HepG2 (cell line): Measurements from ENCODE around the gene TBL2. TPM values are rescaled to one million over a fixed set of nuclear protein-coding genes. Genes with fewer than 3 reads are reported as not detected.

ENCODE experiments used
- ATAC-seq: fragments of 200-7000 bp; cut with Tn5 transposase; 3 replicates; pipeline ENCODE4 v1.9.1; 2020; ENCODE audit warnings: mild to moderate bottlenecking, moderate library complexity
- BruUV-seq: library from RNA; stranded (reverse); fragments of 400-500 nt; replicated peaks from 2 replicates; lab custom pipeline; 2021; lab: Mats Ljungman, UMichigan
- CTCF ChIA-PET: fragments of 300-600 bp; formaldehyde crosslinking; extraction: SDS; loops from one replicate; lab custom pipeline; 2021; ENCODE audit warnings: low total read pairs, inconsistent platforms, low intra/inter-chr PET ratio; lab: Yijun Ruan, JAX
- POLR2A ChIA-PET: fragments of 350-600 bp; sonication (Branson Sonifier 250); formaldehyde crosslinking; loops from one replicate; lab custom pipeline; 2020; ENCODE audit warnings: antibody characterized with exemption, inconsistent platforms; lab: Yijun Ruan, JAX
- DNase-seq: peaks from one replicate; pipeline ENCODE4 v3.0.0-alpha.2; 2015; ENCODE audit warnings: low spot score
- FAIRE-seq: peaks from 3 replicates; lab custom pipeline; 2011; peaks lifted over from hg19 to GRCh38; lab: Jason Lieb, UNC
- H2AFZ ChIP-seq: one replicate; pipeline ENCODE4 v1.6.1; 2011; ENCODE audit warnings: low read length, inconsistent platforms
- H3K27ac ChIP-seq: fragments of 300-600 bp; 3 replicates; pipeline ENCODE4 v1.8.0; 2011; ENCODE audit warnings: mixed run types, mild to moderate bottlenecking, mixed read lengths, low read length, inconsistent platforms; ENCODE audit not compliant: insufficient read depth; ENCODE audit errors: extremely low read length
- H3K27me3 ChIP-seq, 2 experiments: fragments of 200-600 bp in 1 of 2; 2 replicates in 1 of 2; 3 replicates in 1 of 2; pipeline versions ENCODE4 v1.6.0 to v1.8.0; 2011; ENCODE audit warnings: low read length in 2 of 2, mild to moderate bottlenecking in 2 of 2, moderate library complexity in 2 of 2, inconsistent platforms in 1 of 2; ENCODE audit not compliant: insufficient read depth in 2 of 2, control insufficient read depth in 1 of 2
- H3K36me3 ChIP-seq, 2 experiments: fragments of 200-600 bp in 1 of 2; replicated peaks in 1 of 2; 2 replicates in 1 of 2; 3 replicates in 1 of 2; pipeline versions ENCODE4 v1.5.1 to v1.8.0; 2011; ENCODE audit warnings: low read length in 2 of 2, inconsistent platforms in 1 of 2; ENCODE audit not compliant: insufficient read depth in 2 of 2, control insufficient read depth in 1 of 2
- H3K4me1 ChIP-seq: 2 replicates; pipeline ENCODE4 v1.5.1; 2012; ENCODE audit warnings: low read length, inconsistent platforms; ENCODE audit not compliant: insufficient read depth
- H3K4me2 ChIP-seq: 2 replicates; pipeline ENCODE4 v1.6.0; 2011; ENCODE audit warnings: low read depth, low read length, inconsistent platforms
- H3K4me3 ChIP-seq, 3 experiments: fragments of 200-600 bp in 1 of 3; sonication (generic), shearing (Covaris generic) in 1 of 3; replicated peaks in 1 of 3; 2 replicates each; pipeline ENCODE4 v1.5.1; 2011 to 2016; ENCODE audit warnings: low read length in 3 of 3, inconsistent platforms in 2 of 3, low read depth in 2 of 3, mild to moderate bottlenecking in 2 of 3, control low read depth in 1 of 3, mixed read lengths in 1 of 3; ENCODE audit not compliant: insufficient read depth in 1 of 3
- H3K79me2 ChIP-seq: one replicate; pipeline ENCODE4 v1.6.1; 2011; ENCODE audit warnings: low read length, inconsistent platforms; ENCODE audit not compliant: insufficient read depth
- H3K9ac ChIP-seq: 2 replicates; pipeline ENCODE4 v1.6.0; 2011; ENCODE audit warnings: mild to moderate bottlenecking, low read depth, low read length, inconsistent platforms; ENCODE audit not compliant: insufficient read depth
- H3K9me3 ChIP-seq: 2 replicates; pipeline ENCODE4 v1.5.1; 2012; ENCODE audit warnings: mild to moderate bottlenecking, low read length
- H4K20me1 ChIP-seq: 2 replicates; pipeline ENCODE4 v1.6.0; 2011; ENCODE audit warnings: inconsistent platforms, mild to moderate bottlenecking, low read length, moderate library complexity; ENCODE audit not compliant: insufficient read depth
- AGO2 ChIP-seq: fragments of 200-400 bp; formaldehyde crosslinking; optimal IDR thresholded peaks from 2 replicates; pipeline ENCODE3; 2017; ENCODE audit warnings: mild to moderate bottlenecking, low read depth, low read length, moderate library complexity
- CENPX ChIP-seq: sonication (generic); formaldehyde crosslinking; IDR thresholded peaks from 2 replicates; pipeline ENCODE4 v1.9.0; 2021; ENCODE audit warnings: mild to moderate bottlenecking, missing genetic modification reagents, moderate library complexity
- DNMT3B ChIP-seq: conservative IDR thresholded peaks from 2 replicates; pipeline ENCODE4 v1.6.1; 2016; ENCODE audit warnings: missing biosample characterization, control low read depth
- LCORL ChIP-seq, 2 experiments: fragments of 450-650 bp in 1 of 2; sonication (generic) in 1 of 2; formaldehyde crosslinking in 1 of 2; IDR thresholded peaks; 2 replicates each; pipeline versions ENCODE4 v1.5.0 to v1.6.1; 2017 to 2020; ENCODE audit warnings: antibody characterized with exemption in 1 of 2, missing genetic modification reagents in 1 of 2
- NCOR1 ChIP-seq: fragments of 200-600 bp; sonication (generic); IDR thresholded peaks from 2 replicates; pipeline ENCODE4 v1.7.0; 2017; ENCODE audit warnings: antibody characterized with exemption, low read length, borderline replicate concordance
- PAWR ChIP-seq: sonication (generic); formaldehyde crosslinking; IDR thresholded peaks from 2 replicates; pipeline ENCODE4 v1.4.0; 2020; ENCODE audit warnings: missing genetic modification reagents, mild to moderate bottlenecking, borderline replicate concordance
- RBFOX2 ChIP-seq: fragments of 200-400 bp; formaldehyde crosslinking; IDR thresholded peaks from 2 replicates; pipeline ENCODE4 v1.6.1; 2017; ENCODE audit warnings: low read depth, mild to moderate bottlenecking, low read length
- ZNF263 ChIP-seq: sonication (generic); formaldehyde crosslinking; IDR thresholded peaks from 2 replicates; pipeline ENCODE4 v1.4.0; 2020; ENCODE audit warnings: missing genetic modification reagents
- ZNF484 ChIP-seq: sonication (generic); formaldehyde crosslinking; IDR thresholded peaks from 2 replicates; pipeline ENCODE4 v1.5.1; 2020; ENCODE audit warnings: mild to moderate bottlenecking, low read depth, missing genetic modification reagents, borderline replicate concordance
- ZZZ3 ChIP-seq: sonication (generic); formaldehyde crosslinking; IDR thresholded peaks from 2 replicates; pipeline ENCODE4 v1.4.0; 2020; ENCODE audit warnings: missing genetic modification reagents, mild to moderate bottlenecking, borderline replicate concordance
- WGBS: methylation state at CpG from one replicate; pipeline ENCODE4 v1.1.6; 2017; ENCODE audit warnings: low lambda C conversion rate; 5-methylcytosine and 5-hydroxymethylcytosine counted together
- in situ Hi-C: cut with HindIII; loops from 2 replicates; pipeline ENCODE4 v1.10.0; 2017; ENCODE audit warnings: low pct_unique_long_range_greater_than_20kb; ENCODE audit not compliant: extremely low pct_ligation_motif_present
- intact Hi-C: fragments of 100-400 bp; cut with micrococcal nuclease; formaldehyde crosslinking; loops from one replicate; pipeline ENCODE4 v1.10.0; 2022; ENCODE audit not compliant: unreplicated experiment
- polyA plus RNA-seq, 8 experiments: library from polyadenylated mRNA; depleted of rRNA in 3 of 8; stranded (reverse) in 7 of 8; unstranded in 1 of 8; fragments of >200 nt; fragmentation: Illumina TruSeq in 4 of 8; extraction: Trizol in 4 of 8; gene quantifications; 2 replicates each; pipeline versions ENCODE4 v1.2.1 to v1.2.3, GENCODE V29; 2011 to 2016; ENCODE audit warnings: low read depth in 4 of 8, missing spikeins in 1 of 8, mixed read lengths in 1 of 8; ENCODE audit not compliant: insufficient read depth in 1 of 8
- total RNA-seq, 5 experiments: library from RNA; depleted of rRNA; stranded (reverse); fragments of >200 nt; fragmentation: Illumina TruSeq; extraction: Trizol; gene quantifications; 2 replicates each; pipeline ENCODE4 v1.2.3, GENCODE V29; 2016; ENCODE audit warnings: low read depth in 1 of 5
- TF ChIP-seq, protein P1 (sequence below): IDR thresholded peaks from 2 replicates; pipeline ENCODE4 v1.6.1; 2016; ENCODE audit warnings: mild to moderate bottlenecking
- TF ChIP-seq, protein P2 (sequence below): sonication (generic); formaldehyde crosslinking; conservative IDR thresholded peaks from 2 replicates; pipeline ENCODE4 v1.4.0; 2020; ENCODE audit warnings: missing genetic modification reagents

Gene TBL2
- total and polyA plus RNA-seq, 2 of the 13 experiments (the other 11 are each of a cell fraction or from before 2014, with no cell fraction given): 43.4 to 47.2 TPM

DNA sequence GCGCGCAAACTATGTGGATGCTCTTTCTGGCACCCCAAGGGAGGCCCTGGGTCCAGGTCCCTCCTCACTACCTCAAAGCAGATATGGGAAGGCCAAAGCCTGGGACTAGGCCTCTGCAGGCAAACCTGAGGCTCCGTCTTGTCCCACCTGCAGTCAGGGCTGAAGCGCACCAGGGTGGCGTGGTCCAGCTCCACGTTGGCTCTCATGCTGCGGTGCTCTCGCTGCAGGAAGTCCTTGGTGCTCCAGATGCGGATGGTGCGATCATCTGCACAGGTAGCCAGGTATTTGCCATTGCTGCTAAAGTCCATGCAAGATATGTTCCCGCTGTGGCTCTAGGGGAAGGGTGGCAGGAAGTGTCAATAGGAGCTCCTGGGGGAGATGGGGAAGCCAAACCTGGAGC lies 4.6 kb downstream of the TBL2 start:
- no peaks in the 10 kb centered on the region for H3K27me3 ChIP-seq
- peak; percentile 41 for TF ChIP-seq AGO2
- TF ChIP-seq ZNF484: no peak
- peak; percentile 44; the same call in 1 of the 2 replicates for TF ChIP-seq ZNF263 (CRISPR knock-in tag)
- TF ChIP-seq RBFOX2: peak; percentile 27; the same call in 1 of the 2 replicates
- no peak for TF ChIP-seq NCOR1
- no peak for TF ChIP-seq CENPX
- TF ChIP-seq, protein P1, sequence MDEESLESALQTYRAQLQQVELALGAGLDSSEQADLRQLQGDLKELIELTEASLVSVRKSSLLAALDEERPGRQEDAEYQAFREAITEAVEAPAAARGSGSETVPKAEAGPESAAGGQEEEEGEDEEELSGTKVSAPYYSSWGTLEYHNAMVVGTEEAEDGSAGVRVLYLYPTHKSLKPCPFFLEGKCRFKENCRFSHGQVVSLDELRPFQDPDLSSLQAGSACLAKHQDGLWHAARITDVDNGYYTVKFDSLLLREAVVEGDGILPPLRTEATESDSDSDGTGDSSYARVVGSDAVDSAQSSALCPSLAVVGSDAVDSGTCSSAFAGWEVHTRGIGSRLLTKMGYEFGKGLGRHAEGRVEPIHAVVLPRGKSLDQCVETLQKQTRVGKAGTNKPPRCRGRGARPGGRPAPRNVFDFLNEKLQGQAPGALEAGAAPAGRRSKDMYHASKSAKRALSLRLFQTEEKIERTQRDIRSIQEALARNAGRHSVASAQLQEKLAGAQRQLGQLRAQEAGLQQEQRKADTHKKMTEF (CRISPR knock-in tag): no peak
- TF ChIP-seq, all 625 proteins: peak for 3
- DNase-seq (no peak), FAIRE-seq (no peak), ATAC-seq (no peak)
- H3K4me3 ChIP-seq: no peak overlapping the region
- 100% methylated on average over 3 of the region's 11 CpGs for WGBS
- no peaks in the 10 kb centered on the region for H3K9me3 ChIP-seq
- H4K20me1 ChIP-seq: peaks cover 5% of the 10 kb centered on the region; the same call in 1 of the 2 replicates
- ChIA-PET POLR2A (interaction anchor here (0.6 to 2.6 kb wide), 2 partner anchors 9 to 49 kb away, joined by 4 to 10 read pairs; no protein-coding TSS in a partner anchor), CTCF (no interaction called here)
- in situ Hi-C loops: no loop called here
- intact Hi-C loops: no loop called here
- BruUV-seq: no TSS peak
- peaks cover 40% of the 10 kb centered on the region for H3K4me1 ChIP-seq
- H3K9ac ChIP-seq: no peak overlapping the region
- H3K27ac ChIP-seq: no peak overlapping the region
- H3K79me2 ChIP-seq: peaks cover 24% of the 10 kb centered on the region
- H3K36me3 ChIP-seq: peaks cover 27 to 51% of the 10 kb centered on the region in 2 experiments
- H3K4me2 ChIP-seq: no peak overlapping the region
- no peak overlapping the region for H2AFZ ChIP-seq

DNA sequence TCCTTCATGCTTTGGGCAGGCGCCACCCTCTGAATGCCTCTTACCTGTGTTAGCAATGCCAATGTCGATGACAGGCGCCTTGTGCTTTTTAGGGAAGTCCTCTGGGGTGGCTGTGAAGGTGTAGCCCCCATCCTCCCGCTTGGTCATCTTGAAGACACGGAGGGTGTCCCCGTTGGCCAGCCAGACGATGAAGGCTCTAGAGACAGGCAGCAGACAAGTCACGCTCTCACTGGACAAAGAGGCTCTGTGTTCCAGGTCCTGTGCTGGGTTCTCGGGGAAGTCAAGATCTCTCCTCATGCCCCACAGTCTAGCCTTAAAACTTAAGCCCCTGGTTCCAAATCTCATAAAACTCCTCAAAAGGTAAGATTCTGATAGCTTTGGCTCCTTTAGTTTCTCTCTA lies 5.1 kb downstream of the TBL2 start:
- Histone ChIP-seq H3K4me3 (no peak overlapping the region), H3K36me3 (peaks cover 27 to 51% of the 10 kb centered on the region in 2 experiments), H4K20me1 (peaks cover 5% of the 10 kb centered on the region; the same call in 1 of the 2 replicates), H2AFZ (no peak overlapping the region), H3K9me3 (no peaks in the 10 kb centered on the region), H3K79me2 (peaks cover 24% of the 10 kb centered on the region), H3K27ac (no peak overlapping the region), H3K4me1 (peaks cover 40% of the 10 kb centered on the region), H3K4me2 (no peak overlapping the region), H3K27me3 (no peaks in the 10 kb centered on the region), H3K9ac (no peak overlapping the region)
- BruUV-seq: no TSS peak
- POLR2A ChIA-PET: interaction anchor here (0.6 kb wide), 1 partner anchor 48 kb away, joined by 4 read pairs; no protein-coding TSS in a partner anchor
- 96% methylated on average over 8 of the region's 9 CpGs for WGBS
- in situ Hi-C loops: no loop called here
- intact Hi-C loops: no loop called here
- CTCF ChIA-PET: no interaction called here
- ATAC-seq (no peak), DNase-seq (no peak), FAIRE-seq (no peak)
- TF ChIP-seq ZZZ3 (CRISPR knock-in tag) (no peak), PAWR (CRISPR knock-in tag) (no peak), DNMT3B (CRISPR knock-in tag) (no peak), RBFOX2 (0 out of 2 replicates have a peak, but pooled peaks have one; percentile 34), LCORL (IDR thresholded peaks at IDR 0.05) (no peak), LCORL (CRISPR knock-in tag; IDR thresholded peaks at IDR 0.05) (no peak)
- TF ChIP-seq, protein P2, sequence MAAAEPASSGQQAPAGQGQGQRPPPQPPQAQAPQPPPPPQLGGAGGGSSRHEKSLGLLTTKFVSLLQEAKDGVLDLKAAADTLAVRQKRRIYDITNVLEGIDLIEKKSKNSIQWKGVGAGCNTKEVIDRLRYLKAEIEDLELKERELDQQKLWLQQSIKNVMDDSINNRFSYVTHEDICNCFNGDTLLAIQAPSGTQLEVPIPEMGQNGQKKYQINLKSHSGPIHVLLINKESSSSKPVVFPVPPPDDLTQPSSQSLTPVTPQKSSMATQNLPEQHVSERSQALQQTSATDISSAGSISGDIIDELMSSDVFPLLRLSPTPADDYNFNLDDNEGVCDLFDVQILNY (CRISPR knock-in tag): no peak
